ENCODE measurements around the gene KPNA6. TPM values are rescaled to one million over a fixed set of nuclear protein-coding genes. Genes with fewer than 3 reads are reported as not detected.

KPNA6 gene
- total and polyA plus RNA-seq, 9 of the 15 experiments (the other 6 are each of a cell fraction or from before 2014, with no cell fraction given), result 20.1 to 54.6 (median 32.2) TPM

DNA sequence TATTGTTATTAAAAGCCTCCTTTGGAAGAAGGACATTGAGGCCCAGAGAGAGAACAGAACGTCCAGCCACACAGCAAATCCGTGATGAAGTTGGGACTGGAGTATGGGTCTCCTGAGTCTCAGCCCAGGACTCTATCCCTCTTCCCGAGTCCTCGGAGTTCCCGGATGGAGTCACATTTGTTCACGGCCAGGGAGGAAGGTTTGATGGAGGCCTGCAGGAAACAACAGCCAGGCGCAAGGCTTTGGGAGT, 71.3 kb downstream of the KPNA6 start (continued):
- TF ChIP-seq, protein P1, sequence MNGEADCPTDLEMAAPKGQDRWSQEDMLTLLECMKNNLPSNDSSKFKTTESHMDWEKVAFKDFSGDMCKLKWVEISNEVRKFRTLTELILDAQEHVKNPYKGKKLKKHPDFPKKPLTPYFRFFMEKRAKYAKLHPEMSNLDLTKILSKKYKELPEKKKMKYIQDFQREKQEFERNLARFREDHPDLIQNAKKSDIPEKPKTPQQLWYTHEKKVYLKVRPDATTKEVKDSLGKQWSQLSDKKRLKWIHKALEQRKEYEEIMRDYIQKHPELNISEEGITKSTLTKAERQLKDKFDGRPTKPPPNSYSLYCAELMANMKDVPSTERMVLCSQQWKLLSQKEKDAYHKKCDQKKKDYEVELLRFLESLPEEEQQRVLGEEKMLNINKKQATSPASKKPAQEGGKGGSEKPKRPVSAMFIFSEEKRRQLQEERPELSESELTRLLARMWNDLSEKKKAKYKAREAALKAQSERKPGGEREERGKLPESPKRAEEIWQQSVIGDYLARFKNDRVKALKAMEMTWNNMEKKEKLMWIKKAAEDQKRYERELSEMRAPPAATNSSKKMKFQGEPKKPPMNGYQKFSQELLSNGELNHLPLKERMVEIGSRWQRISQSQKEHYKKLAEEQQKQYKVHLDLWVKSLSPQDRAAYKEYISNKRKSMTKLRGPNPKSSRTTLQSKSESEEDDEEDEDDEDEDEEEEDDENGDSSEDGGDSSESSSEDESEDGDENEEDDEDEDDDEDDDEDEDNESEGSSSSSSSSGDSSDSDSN (IDR thresholded peaks at IDR 0.05; ENCODE audit: borderline replicate concordance in 1 of 2, low read depth in 2 of 2, low read length in 2 of 2), result no peak
- TF ChIP-seq ADNP (tag; IDR thresholded peaks at IDR 0.05) (no peak), SRSF3 (IDR thresholded peaks at IDR 0.05; ENCODE audit: insufficient read depth, low read length) (no peak), MED1 (CRISPR knock-in tag; IDR thresholded peaks at IDR 0.05; ENCODE audit: borderline replicate concordance) (no peak), ZFX (CRISPR knock-in tag; IDR thresholded peaks at IDR 0.05) (no peak), NONO (IDR thresholded peaks at IDR 0.05; ENCODE audit: low read depth in 2 of 2, low read length in 1 of 2) (no peak), ZNF239 (CRISPR knock-in tag; IDR thresholded peaks at IDR 0.05) (peak; percentile 44; the same call in 1 of the 2 replicates), NCOA2 (IDR thresholded peaks at IDR 0.05; ENCODE audit: partially characterized antibody in 2 of 2) (no peak), PHB (CRISPR knock-in tag; IDR thresholded peaks at IDR 0.05) (no peak), U2AF1 (optimal IDR thresholded peaks at IDR 0.05; ENCODE audit: low read depth, low read length) (no peak), BCL6 (CRISPR knock-in tag; IDR thresholded peaks at IDR 0.05) (0 out of 2 replicates have a peak, but pooled peaks have one; percentile 54), TEAD1 (CRISPR knock-in tag; IDR thresholded peaks at IDR 0.05) (no peak), MTA2 (IDR thresholded peaks at IDR 0.05; ENCODE audit: low read depth) (no peak), SAP30 (IDR thresholded peaks at IDR 0.05; ENCODE audit: borderline replicate concordance, insufficient read depth, low read depth, low read length, poor library complexity, severe bottlenecking) (no peak), HIVEP1 (CRISPR knock-in tag; IDR thresholded peaks at IDR 0.05) (peak; percentile 66; the same call in 1 of the 2 replicates)
- TF ChIP-seq, protein P2, sequence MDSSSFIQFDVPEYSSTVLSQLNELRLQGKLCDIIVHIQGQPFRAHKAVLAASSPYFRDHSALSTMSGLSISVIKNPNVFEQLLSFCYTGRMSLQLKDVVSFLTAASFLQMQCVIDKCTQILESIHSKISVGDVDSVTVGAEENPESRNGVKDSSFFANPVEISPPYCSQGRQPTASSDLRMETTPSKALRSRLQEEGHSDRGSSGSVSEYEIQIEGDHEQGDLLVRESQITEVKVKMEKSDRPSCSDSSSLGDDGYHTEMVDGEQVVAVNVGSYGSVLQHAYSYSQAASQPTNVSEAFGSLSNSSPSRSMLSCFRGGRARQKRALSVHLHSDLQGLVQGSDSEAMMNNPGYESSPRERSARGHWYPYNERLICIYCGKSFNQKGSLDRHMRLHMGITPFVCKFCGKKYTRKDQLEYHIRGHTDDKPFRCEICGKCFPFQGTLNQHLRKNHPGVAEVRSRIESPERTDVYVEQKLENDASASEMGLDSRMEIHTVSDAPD (CRISPR knock-in tag; IDR thresholded peaks at IDR 0.05), result no peak
- TF ChIP-seq, protein P3, sequence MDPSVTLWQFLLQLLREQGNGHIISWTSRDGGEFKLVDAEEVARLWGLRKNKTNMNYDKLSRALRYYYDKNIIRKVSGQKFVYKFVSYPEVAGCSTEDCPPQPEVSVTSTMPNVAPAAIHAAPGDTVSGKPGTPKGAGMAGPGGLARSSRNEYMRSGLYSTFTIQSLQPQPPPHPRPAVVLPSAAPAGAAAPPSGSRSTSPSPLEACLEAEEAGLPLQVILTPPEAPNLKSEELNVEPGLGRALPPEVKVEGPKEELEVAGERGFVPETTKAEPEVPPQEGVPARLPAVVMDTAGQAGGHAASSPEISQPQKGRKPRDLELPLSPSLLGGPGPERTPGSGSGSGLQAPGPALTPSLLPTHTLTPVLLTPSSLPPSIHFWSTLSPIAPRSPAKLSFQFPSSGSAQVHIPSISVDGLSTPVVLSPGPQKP (CRISPR knock-in tag; IDR thresholded peaks at IDR 0.05), result no peak
- TF ChIP-seq, protein P4, sequence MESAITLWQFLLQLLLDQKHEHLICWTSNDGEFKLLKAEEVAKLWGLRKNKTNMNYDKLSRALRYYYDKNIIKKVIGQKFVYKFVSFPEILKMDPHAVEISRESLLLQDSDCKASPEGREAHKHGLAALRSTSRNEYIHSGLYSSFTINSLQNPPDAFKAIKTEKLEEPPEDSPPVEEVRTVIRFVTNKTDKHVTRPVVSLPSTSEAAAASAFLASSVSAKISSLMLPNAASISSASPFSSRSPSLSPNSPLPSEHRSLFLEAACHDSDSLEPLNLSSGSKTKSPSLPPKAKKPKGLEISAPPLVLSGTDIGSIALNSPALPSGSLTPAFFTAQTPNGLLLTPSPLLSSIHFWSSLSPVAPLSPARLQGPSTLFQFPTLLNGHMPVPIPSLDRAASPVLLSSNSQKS (CRISPR knock-in tag; IDR thresholded peaks at IDR 0.05), result no peak
- TF ChIP-seq, protein P5, sequence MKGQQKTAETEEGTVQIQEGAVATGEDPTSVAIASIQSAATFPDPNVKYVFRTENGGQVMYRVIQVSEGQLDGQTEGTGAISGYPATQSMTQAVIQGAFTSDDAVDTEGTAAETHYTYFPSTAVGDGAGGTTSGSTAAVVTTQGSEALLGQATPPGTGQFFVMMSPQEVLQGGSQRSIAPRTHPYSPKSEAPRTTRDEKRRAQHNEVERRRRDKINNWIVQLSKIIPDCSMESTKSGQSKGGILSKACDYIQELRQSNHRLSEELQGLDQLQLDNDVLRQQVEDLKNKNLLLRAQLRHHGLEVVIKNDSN (CRISPR knock-in tag; IDR thresholded peaks at IDR 0.05), result no peak
- TF ChIP-seq, protein P6, sequence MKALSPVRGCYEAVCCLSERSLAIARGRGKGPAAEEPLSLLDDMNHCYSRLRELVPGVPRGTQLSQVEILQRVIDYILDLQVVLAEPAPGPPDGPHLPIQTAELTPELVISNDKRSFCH (CRISPR knock-in tag; IDR thresholded peaks at IDR 0.05), result no peak
- TF ChIP-seq, protein P6 (tag; IDR thresholded peaks at IDR 0.05), result no peak; the same call in 1 of the 2 replicates
